Liver (tissue), 9 donors: Measurements from ENCODE around the gene DRAXIN. TPM values are rescaled to one million over a fixed set of nuclear protein-coding genes. Genes with fewer than 3 reads are reported as not detected.

ENCODE experiments used
- DNase-seq: peaks from one replicate; pipeline ENCODE4 v3.0.0-alpha.2; 2017; ENCODE audit warnings: low spot score
- H3K27ac ChIP-seq, 2 donors: one replicate each; pipeline ENCODE4 v1.7.0; 2013; ENCODE audit warnings: inconsistent platforms in 2 of 2, low read length in 2 of 2, control low read depth in 1 of 2, low read depth in 1 of 2, mild to moderate bottlenecking in 1 of 2
- H3K27me3 ChIP-seq, 4 donors: one replicate each; pipeline versions ENCODE4 v1.6.1 to v1.7.0; 2013; ENCODE audit warnings: low read length in 3 of 4, inconsistent platforms in 1 of 4, mild to moderate bottlenecking in 1 of 4, moderate library complexity in 1 of 4; ENCODE audit not compliant: control insufficient read depth in 4 of 4, insufficient read depth in 4 of 4
- H3K36me3 ChIP-seq, 4 donors: one replicate each; pipeline versions ENCODE4 v1.6.1 to v1.7.0; 2013; ENCODE audit warnings: low read length in 3 of 4, mild to moderate bottlenecking in 3 of 4, low read depth in 1 of 4, moderate library complexity in 1 of 4; ENCODE audit not compliant: control insufficient read depth in 4 of 4, insufficient read depth in 3 of 4
- H3K4me1 ChIP-seq, 4 donors: one replicate each; pipeline versions ENCODE4 v1.6.1 to v1.7.0; 2013; ENCODE audit warnings: low read length in 3 of 4, mild to moderate bottlenecking in 3 of 4, moderate library complexity in 1 of 4; ENCODE audit not compliant: control insufficient read depth in 4 of 4, insufficient read depth in 4 of 4
- H3K4me3 ChIP-seq, 3 donors: one replicate each; pipeline versions ENCODE4 v1.6.1 to v1.7.0; 2013; ENCODE audit warnings: low read length in 3 of 3, control low read depth in 1 of 3, low read depth in 1 of 3, mild to moderate bottlenecking in 1 of 3
- H3K9ac ChIP-seq, 2 donors: one replicate each; pipeline ENCODE4 v1.7.0; 2013; ENCODE audit warnings: low read length in 2 of 2, mild to moderate bottlenecking in 2 of 2, moderate library complexity in 2 of 2, control low read depth in 1 of 2, low read depth in 1 of 2
- H3K9me3 ChIP-seq, 4 donors: one replicate each; pipeline versions ENCODE4 v1.6.1 to v1.7.0; 2013; ENCODE audit warnings: low read length in 3 of 4; ENCODE audit not compliant: control insufficient read depth in 4 of 4
- EGR1 ChIP-seq, 2 donors: IDR thresholded peaks; 2 replicates each; pipeline ENCODE4 v1.6.1; 2016 to 2018; ENCODE audit warnings: antibody characterized with exemption in 2 of 2, low read depth in 2 of 2
- FOXA1 ChIP-seq: IDR thresholded peaks from 2 replicates; pipeline ENCODE4 v1.6.1; 2016; ENCODE audit warnings: antibody characterized with exemption
- FOXA2 ChIP-seq: IDR thresholded peaks from 2 replicates; pipeline ENCODE4 v1.6.1; 2016; ENCODE audit warnings: antibody characterized with exemption
- GABPA ChIP-seq, 2 donors: IDR thresholded peaks in 1 of 2; conservative IDR thresholded peaks in 1 of 2; 2 replicates each; pipeline ENCODE4 v1.6.1; 2016; ENCODE audit warnings: antibody characterized with exemption in 2 of 2, mild to moderate bottlenecking in 1 of 2, moderate library complexity in 1 of 2
- HNF4A ChIP-seq, 2 donors: conservative IDR thresholded peaks; 2 replicates each; pipeline ENCODE4 v1.6.1; 2016; ENCODE audit warnings: antibody characterized with exemption in 2 of 2, mild to moderate bottlenecking in 2 of 2
- HNF4G ChIP-seq: IDR thresholded peaks from 2 replicates; pipeline ENCODE4 v1.6.1; 2016; ENCODE audit warnings: antibody characterized with exemption
- JUND ChIP-seq, 2 donors: IDR thresholded peaks; 2 replicates each; pipeline ENCODE4 v1.6.1; 2016; ENCODE audit warnings: antibody characterized with exemption in 2 of 2
- NR2F2 ChIP-seq: IDR thresholded peaks from 2 replicates; pipeline ENCODE4 v1.6.1; 2016; ENCODE audit warnings: antibody characterized with exemption
- RAD21 ChIP-seq, 2 donors: IDR thresholded peaks; 2 replicates each; pipeline ENCODE4 v1.6.1; 2016; ENCODE audit warnings: antibody characterized with exemption in 2 of 2, mild to moderate bottlenecking in 2 of 2
- SP1 ChIP-seq: IDR thresholded peaks from 2 replicates; pipeline ENCODE4 v1.6.1; 2018; ENCODE audit warnings: antibody characterized with exemption, mild to moderate bottlenecking
- YY1 ChIP-seq: IDR thresholded peaks from 2 replicates; pipeline ENCODE4 v1.6.1; 2016; ENCODE audit warnings: antibody characterized with exemption, mild to moderate bottlenecking
- WGBS: extraction: QIAGEN DNeasy Blood & Tissue Kit; methylation state at CpG from one replicate; pipeline ENCODE4 v1.1.7; 2013; 5-methylcytosine and 5-hydroxymethylcytosine counted together
- polyA plus RNA-seq, 2 donors: library from polyadenylated mRNA; stranded (reverse) in 1 of 2; unstranded in 1 of 2; fragments of 200-250 nt in 1 of 2; fragments of >200 nt in 1 of 2; fragmentation: Nextera tagmentation in 1 of 2; extraction: Ambion mirVana in 1 of 2; gene quantifications; one replicate each; pipeline versions ENCODE4 v1.2.1 to v1.2.3, GENCODE V29; 2013 to 2015
- total RNA-seq, 2 donors: library from RNA; depleted of rRNA; stranded (reverse); fragments of >200 nt; gene quantifications; one replicate each; pipeline ENCODE4 v1.2.3, GENCODE V29; 2014
- TF ChIP-seq, protein P1 (sequence below): IDR thresholded peaks from 2 replicates; pipeline ENCODE4 v1.6.1; 2016; ENCODE audit warnings: antibody characterized with exemption
- TF ChIP-seq, protein P2 (sequence below): IDR thresholded peaks from 2 replicates; pipeline ENCODE4 v1.6.1; 2016; ENCODE audit warnings: antibody characterized with exemption
- TF ChIP-seq, protein P3 (sequence below): IDR thresholded peaks from 2 replicates; pipeline ENCODE4 v1.6.1; 2016; ENCODE audit warnings: antibody characterized with exemption, mild to moderate bottlenecking
- TF ChIP-seq, protein P4 (sequence below): IDR thresholded peaks from 2 replicates; pipeline ENCODE4 v1.6.1; 2016; ENCODE audit warnings: antibody characterized with exemption
- donor health status: healthy.
- donor health status: healthy.
- donor health status: healthy.
- donor health status: healthy.
- donor health status: healthy.

Gene DRAXIN
- total and polyA plus RNA-seq, 4 donors = under 0.01 to 0.01 TPM; not detected in 2

DNA sequence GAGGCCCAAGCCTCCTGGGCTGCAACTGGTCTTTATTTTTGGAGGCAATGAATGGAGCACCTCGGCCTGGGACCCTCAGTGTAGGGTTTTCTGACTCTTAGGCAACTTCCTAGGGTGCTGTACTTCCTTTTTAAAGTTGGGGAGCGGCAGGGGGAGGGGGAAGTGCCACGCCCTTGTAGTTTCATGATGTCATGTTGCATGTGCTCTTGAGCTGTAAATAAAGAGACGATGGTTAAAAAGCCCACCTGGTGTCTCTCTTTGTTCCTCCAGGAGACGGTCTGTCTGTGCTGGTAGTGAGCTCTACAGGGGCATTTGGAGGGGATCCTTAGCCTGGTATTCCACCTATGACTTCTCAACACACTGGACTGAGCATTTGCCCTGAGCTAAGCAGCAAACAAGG lies 34.1 kb downstream of the DRAXIN start:
- Histone ChIP-seq H3K36me3 (no peaks in the 10 kb centered on the region), H3K9me3 (no peaks in the 10 kb centered on the region), H3K4me1 (peaks cover 0 to 10% (median 9%) of the 10 kb centered on the region in 4 donors), H3K4me3 (no peak overlapping the region), H3K9ac (no peak overlapping the region), H3K27me3 (no peaks in the 10 kb centered on the region), H3K27ac (no peak overlapping the region)
- no peak for DNase-seq
- 80% methylated on average over 5 of the region's 5 CpGs for WGBS
- TF ChIP-seq NR2F2 = no peak

DNA sequence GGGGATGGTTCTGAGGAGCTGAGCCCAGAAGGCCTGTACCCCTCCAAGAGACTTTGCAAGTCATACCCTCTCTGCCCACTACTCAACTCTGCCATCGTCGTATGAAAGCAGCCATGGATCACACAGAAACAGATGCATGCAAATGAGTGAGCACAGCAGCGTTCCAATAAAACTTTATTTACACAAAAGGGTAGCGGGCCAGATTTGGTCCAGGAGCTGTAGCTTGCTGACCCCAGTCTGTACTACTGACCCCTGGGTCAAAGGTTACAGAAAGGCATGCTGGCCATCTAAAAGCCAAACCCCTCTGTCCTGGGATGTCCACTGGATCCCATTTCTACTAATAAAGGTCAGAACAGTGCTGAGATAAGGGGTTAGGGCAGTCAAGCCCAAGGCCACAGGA lies 35.6 kb downstream of the DRAXIN start:
- no peaks in the 10 kb centered on the region for H3K36me3 ChIP-seq
- no peaks in the 10 kb centered on the region for H3K27me3 ChIP-seq
- WGBS = 87% methylated on average over 4 of the region's 4 CpGs
- H3K9ac ChIP-seq = no peak overlapping the region
- TF ChIP-seq HNF4A (conservative IDR thresholded peaks at IDR 0.05) = peak in 1 of 2 donors; percentile 45
- no peak for TF ChIP-seq GABPA (IDR thresholded peaks at IDR 0.05 in 1 of 2, conservative IDR thresholded peaks at IDR 0.05 in 1 of 2)
- TF ChIP-seq FOXA1 = no peak
- no peak for TF ChIP-seq RAD21 (IDR thresholded peaks at IDR 0.05)
- no peak for TF ChIP-seq FOXA2
- H3K27ac ChIP-seq = no peak overlapping the region
- no peaks in the 10 kb centered on the region for H3K9me3 ChIP-seq
- H3K4me3 ChIP-seq = no peak overlapping the region
- DNase-seq = no peak
- H3K4me1 ChIP-seq = peaks cover 0 to 13% (median 10%) of the 10 kb centered on the region in 4 donors

DNA sequence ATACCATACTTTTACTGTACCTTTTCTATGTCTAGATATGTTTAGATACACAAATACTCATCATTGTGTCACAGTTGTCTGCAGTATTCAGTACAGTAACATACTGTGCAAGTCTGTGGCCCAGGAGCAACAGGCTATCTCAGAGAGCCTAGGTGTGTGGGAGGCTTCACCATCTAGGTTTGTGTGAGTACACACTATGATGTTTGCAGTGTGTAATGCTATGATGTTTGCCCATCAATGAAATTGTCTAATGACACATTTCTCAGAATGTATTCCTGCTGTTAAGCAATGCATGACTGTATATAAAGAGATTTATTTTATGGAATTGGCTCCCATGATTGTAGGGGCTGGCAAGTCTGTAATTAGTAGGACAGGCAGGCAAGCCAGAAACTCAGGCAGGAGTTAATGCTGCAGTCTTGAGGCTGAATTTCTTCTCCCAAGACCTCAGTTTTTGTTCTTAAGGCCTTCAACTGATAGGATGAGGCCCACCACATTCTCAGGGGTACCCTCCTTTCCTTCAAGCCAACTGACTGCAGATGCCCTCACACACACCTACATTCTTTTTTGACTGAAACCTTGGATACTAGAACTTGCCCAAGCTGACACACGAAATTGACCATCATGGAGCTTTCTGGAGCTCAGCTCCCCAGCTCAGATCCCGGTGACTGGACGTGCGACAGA lies 36.8 kb downstream of the DRAXIN start:
- TF ChIP-seq, protein P1, sequence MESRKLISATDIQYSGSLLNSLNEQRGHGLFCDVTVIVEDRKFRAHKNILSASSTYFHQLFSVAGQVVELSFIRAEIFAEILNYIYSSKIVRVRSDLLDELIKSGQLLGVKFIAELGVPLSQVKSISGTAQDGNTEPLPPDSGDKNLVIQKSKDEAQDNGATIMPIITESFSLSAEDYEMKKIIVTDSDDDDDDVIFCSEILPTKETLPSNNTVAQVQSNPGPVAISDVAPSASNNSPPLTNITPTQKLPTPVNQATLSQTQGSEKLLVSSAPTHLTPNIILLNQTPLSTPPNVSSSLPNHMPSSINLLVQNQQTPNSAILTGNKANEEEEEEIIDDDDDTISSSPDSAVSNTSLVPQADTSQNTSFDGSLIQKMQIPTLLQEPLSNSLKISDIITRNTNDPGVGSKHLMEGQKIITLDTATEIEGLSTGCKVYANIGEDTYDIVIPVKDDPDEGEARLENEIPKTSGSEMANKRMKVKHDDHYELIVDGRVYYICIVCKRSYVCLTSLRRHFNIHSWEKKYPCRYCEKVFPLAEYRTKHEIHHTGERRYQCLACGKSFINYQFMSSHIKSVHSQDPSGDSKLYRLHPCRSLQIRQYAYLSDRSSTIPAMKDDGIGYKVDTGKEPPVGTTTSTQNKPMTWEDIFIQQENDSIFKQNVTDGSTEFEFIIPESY = no peak
- TF ChIP-seq NR2F2 (no peak), HNF4G (no peak), YY1 (no peak), JUND (IDR thresholded peaks at IDR 0.05) (no peak), RAD21 (IDR thresholded peaks at IDR 0.05) (no peak), FOXA2 (no peak), SP1 (no peak), EGR1 (IDR thresholded peaks at IDR 0.05; ENCODE audit: low read depth in 2 of 2) (no peak), FOXA1 (no peak), GABPA (IDR thresholded peaks at IDR 0.05 in 1 of 2, conservative IDR thresholded peaks at IDR 0.05 in 1 of 2) (no peak)
- TF ChIP-seq, protein P2, sequence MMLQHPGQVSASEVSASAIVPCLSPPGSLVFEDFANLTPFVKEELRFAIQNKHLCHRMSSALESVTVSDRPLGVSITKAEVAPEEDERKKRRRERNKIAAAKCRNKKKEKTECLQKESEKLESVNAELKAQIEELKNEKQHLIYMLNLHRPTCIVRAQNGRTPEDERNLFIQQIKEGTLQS = no peak
- TF ChIP-seq, protein P3, sequence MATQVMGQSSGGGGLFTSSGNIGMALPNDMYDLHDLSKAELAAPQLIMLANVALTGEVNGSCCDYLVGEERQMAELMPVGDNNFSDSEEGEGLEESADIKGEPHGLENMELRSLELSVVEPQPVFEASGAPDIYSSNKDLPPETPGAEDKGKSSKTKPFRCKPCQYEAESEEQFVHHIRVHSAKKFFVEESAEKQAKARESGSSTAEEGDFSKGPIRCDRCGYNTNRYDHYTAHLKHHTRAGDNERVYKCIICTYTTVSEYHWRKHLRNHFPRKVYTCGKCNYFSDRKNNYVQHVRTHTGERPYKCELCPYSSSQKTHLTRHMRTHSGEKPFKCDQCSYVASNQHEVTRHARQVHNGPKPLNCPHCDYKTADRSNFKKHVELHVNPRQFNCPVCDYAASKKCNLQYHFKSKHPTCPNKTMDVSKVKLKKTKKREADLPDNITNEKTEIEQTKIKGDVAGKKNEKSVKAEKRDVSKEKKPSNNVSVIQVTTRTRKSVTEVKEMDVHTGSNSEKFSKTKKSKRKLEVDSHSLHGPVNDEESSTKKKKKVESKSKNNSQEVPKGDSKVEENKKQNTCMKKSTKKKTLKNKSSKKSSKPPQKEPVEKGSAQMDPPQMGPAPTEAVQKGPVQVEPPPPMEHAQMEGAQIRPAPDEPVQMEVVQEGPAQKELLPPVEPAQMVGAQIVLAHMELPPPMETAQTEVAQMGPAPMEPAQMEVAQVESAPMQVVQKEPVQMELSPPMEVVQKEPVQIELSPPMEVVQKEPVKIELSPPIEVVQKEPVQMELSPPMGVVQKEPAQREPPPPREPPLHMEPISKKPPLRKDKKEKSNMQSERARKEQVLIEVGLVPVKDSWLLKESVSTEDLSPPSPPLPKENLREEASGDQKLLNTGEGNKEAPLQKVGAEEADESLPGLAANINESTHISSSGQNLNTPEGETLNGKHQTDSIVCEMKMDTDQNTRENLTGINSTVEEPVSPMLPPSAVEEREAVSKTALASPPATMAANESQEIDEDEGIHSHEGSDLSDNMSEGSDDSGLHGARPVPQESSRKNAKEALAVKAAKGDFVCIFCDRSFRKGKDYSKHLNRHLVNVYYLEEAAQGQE = no peak
- TF ChIP-seq, protein P4, sequence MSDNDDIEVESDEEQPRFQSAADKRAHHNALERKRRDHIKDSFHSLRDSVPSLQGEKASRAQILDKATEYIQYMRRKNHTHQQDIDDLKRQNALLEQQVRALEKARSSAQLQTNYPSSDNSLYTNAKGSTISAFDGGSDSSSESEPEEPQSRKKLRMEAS = no peak
- H3K27ac ChIP-seq = no peak overlapping the region
- H3K9ac ChIP-seq = no peak overlapping the region
- no peaks in the 10 kb centered on the region for H3K36me3 ChIP-seq
- no peaks in the 10 kb centered on the region for H3K9me3 ChIP-seq
- H3K4me3 ChIP-seq = no peak overlapping the region
- DNase-seq = no peak
- no peaks in the 10 kb centered on the region for H3K27me3 ChIP-seq
- peaks cover 0 to 13% (median 10%) of the 10 kb centered on the region in 4 donors for H3K4me1 ChIP-seq
- whole genome bisulfite sequencing = 98% methylated on average over 4 of the region's 4 CpGs
